WERI-Rb-1 (cell line): ENCODE results near the gene SUOX.
A peak's percentile ranks its signal among the peaks of the same experiment; 100 is the strongest.

ENCODE experiments used
- DNase-seq: peaks from one replicate; pipeline ENCODE4 v3.0.0-alpha.2; 2020
- H3K27ac ChIP-seq: fragments of 250-450 bp; sonication (Bioruptor Pico); 2 replicates; pipeline ENCODE4 v1.5.1; 2020; ENCODE audit warnings: mild to moderate bottlenecking, moderate library complexity
- H3K27me3 ChIP-seq: fragments of 250-450 bp; sonication (Bioruptor Pico); 2 replicates; pipeline ENCODE4 v1.5.1; 2021; ENCODE audit warnings: mild to moderate bottlenecking, low read depth, moderate library complexity; ENCODE audit not compliant: insufficient read depth, severe bottlenecking
- H3K36me3 ChIP-seq: fragments of 250-450 bp; sonication (Bioruptor Pico); 2 replicates; pipeline ENCODE4 v1.5.1; 2020; ENCODE audit warnings: mild to moderate bottlenecking, moderate library complexity
- H3K4me3 ChIP-seq: 2 replicates; pipeline ENCODE4 v1.5.1; 2011; ENCODE audit warnings: low read depth, mild to moderate bottlenecking, control low read depth, low read length
- H3K9me3 ChIP-seq: fragments of 250-450 bp; sonication (Bioruptor Pico); 2 replicates; pipeline ENCODE4 v1.5.1; 2021; ENCODE audit warnings: mild to moderate bottlenecking, moderate library complexity; ENCODE audit not compliant: severe bottlenecking
- CTCF ChIP-seq: IDR thresholded peaks from 2 replicates; pipeline ENCODE4 v1.5.1; 2011; ENCODE audit warnings: low read depth, mild to moderate bottlenecking, control low read depth, inconsistent platforms, low read length

SUOX gene

GRCh38 chr12:55996715-55997534 is at the start of gene SUOX:
Gene SUOX, plus strand, starts transcription at chr12:55997276. Its CDS starts 4,946 bp downstream, at chr12:56002222.
- peak within 1 kb of the TSS; percentile 70 for H3K4me3 ChIP-seq
- DNase-seq: peak; percentile 97
- peaks cover 28% of the 10 kb centered on the region for H3K36me3 ChIP-seq
- TF ChIP-seq CTCF: no peak
- peak within 1 kb of the TSS; percentile 49 for H3K27ac ChIP-seq
- H3K9me3 ChIP-seq: no peaks in the 10 kb centered on the region
- no peaks in the 10 kb centered on the region for H3K27me3 ChIP-seq

- H3K4me3 ChIP-seq: no peak overlapping the region
- DNase-seq: no peak
- H3K27ac ChIP-seq: no peak overlapping the region
- H3K9me3 ChIP-seq: no peaks in the 10 kb centered on the region
- no peaks in the 10 kb centered on the region for H3K27me3 ChIP-seq
- no peaks in the 10 kb centered on the region for H3K36me3 ChIP-seq
- no peak for TF ChIP-seq CTCF
These were observed 41.7 kb upstream of the SUOX start for GRCh38 chr12:55955344-55955743.

- peak; percentile 72 for DNase-seq
- Histone ChIP-seq H3K9me3 (no peaks in the 10 kb centered on the region), H3K4me3 (no peak overlapping the region), H3K27ac (no peak overlapping the region), H3K27me3 (no peaks in the 10 kb centered on the region), H3K36me3 (no peaks in the 10 kb centered on the region)
- peak; percentile 63 for TF ChIP-seq CTCF
These were observed 41.1 kb upstream of the SUOX start for GRCh38 chr12:55955800-55956508.

GRCh38 chr12:55957106-55957859 is 39.8 kb upstream of the SUOX start:
- H3K27ac ChIP-seq: no peak overlapping the region
- no peaks in the 10 kb centered on the region for H3K9me3 ChIP-seq
- H3K27me3 ChIP-seq: no peaks in the 10 kb centered on the region
- H3K4me3 ChIP-seq: no peak overlapping the region
- DNase-seq: no peak
- TF ChIP-seq CTCF: no peak
- no peaks in the 10 kb centered on the region for H3K36me3 ChIP-seq

- Histone ChIP-seq H3K4me3 (no peak overlapping the region), H3K27ac (no peak overlapping the region), H3K9me3 (no peaks in the 10 kb centered on the region), H3K27me3 (no peaks in the 10 kb centered on the region), H3K36me3 (peaks cover 11% of the 10 kb centered on the region)
- TF ChIP-seq CTCF: no peak
- DNase-seq: no peak
These were observed 33.3 kb upstream of the SUOX start for GRCh38 chr12:55963760-55964159.
